HG02571 (cell line): ENCODE results near the gene RDH12.
"Not testable (repeated sequence)": the region's sequence is repeated elsewhere in the genome, so short reads cannot be mapped to it uniquely, and the experiment has no call there.

Source experiments
- ATAC-seq: cut with Tn5 transposase; IDR thresholded peaks from one replicate; pipeline ENCODE4 v1.9.1; 2021; ENCODE audit warnings: mild to moderate bottlenecking, moderate library complexity; ENCODE audit not compliant: unreplicated experiment

RDH12 gene

DNA sequence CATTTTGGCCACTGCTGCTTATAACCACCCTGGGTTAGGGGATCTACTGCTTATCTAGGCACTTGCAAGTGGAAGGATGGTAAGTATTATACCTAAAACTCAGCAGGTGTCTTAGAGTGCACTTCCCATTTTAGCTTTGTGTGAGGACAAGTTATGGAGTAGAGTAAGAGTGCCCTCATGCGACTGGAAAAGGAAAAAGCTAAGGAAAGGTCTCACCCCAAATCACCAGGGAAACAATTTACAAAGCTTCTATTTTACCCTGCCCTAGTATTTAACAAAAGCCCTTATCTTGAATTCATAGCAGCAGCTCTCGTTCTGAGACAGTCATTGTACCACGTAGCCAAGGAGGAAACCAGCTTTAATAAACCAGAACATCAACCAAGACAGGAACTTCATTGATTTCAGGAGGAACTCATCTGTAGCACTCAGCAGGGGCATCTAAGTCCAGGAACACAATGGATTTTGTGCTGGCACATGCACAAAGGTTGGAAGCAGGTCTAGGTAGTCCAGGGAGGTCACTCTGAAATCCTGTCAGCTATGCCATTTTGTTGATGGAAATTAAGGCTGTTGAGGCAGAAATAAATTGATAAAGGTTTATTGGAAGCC is 2.9 kb downstream of the RDH12 start:
- no peak for ATAC-seq

DNA sequence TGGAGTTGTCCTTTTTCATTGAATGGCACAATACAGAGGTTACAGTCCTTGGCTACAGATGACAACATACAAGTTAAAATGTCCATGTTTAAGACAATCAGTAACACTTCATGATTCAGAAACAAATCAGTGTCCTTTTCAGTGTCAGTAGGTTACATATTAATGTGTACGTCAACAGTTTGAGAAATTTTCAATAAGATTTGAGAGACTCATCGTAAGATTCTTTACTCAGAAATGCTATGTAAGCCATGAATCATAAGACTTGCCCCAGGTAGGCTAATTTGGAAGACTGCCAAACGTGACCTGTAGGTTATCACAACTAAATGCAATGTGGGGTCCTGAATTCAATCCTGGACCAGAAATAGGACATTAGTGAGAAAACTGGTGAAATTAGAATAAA is 3.5 kb downstream of the RDH12 start:
- ATAC-seq = no peak

DNA sequence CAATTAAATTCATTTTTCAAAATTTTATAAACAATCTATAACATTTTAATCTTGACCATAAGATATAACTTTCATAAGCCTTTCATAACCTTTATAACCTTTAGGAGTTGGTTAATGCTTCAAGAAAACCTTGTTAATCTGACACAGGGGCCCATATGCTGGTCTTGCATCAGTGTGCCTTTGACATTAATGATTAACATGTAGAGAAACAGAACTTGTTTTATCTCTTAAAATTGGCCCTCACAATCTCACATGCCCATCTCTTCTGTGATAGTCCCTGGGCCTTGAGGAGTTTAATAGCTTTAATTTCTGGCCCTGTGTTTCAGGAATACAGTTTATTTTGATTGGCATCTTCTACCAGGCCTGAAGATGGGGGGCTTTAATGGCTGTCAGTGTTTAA is 7.7 kb downstream of the RDH12 start:
- not testable (repeated sequence) for ATAC-seq

GRCh38 chr14:67709796-67710195 is 8.1 kb downstream of the RDH12 start:
- ATAC-seq = not testable (repeated sequence)

GRCh38 chr14:67710209-67710608 is 8.5 kb downstream of the RDH12 start:
- ATAC-seq = no peak

DNA sequence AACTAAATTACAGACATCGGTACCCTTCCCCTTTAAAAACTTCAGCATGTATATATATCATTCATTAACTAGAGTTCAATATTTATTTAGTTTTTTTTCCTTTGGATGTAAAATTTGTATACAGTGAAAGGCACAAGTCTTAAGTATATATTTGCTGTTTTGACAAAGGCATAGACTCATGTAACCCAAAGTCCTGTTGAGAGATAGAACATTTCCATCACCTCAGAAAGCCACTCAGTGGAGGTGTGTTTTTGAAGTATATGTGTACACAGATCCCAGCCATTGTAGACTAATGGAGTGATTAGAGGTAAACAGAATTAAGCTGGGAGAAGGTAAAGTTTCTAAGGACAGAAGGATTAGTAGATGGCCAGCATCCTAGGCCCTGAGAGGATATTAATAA is 15.4 kb downstream of the RDH12 start:
- ATAC-seq = no peak

GRCh38 chr14:67718265-67718664 is 16.6 kb downstream of the RDH12 start:
- ATAC-seq = no peak

- ATAC-seq = not testable (repeated sequence)
These were observed 17.7 kb downstream of the RDH12 start for GRCh38 chr14:67719385-67719784.

- no peak for ATAC-seq
These were observed 18.2 kb downstream of the RDH12 start for GRCh38 chr14:67719866-67720265.

GRCh38 chr14:67721875-67722274 is 20.2 kb downstream of the RDH12 start:
- no peak for ATAC-seq

- ATAC-seq = no peak
These were observed 20.6 kb downstream of the RDH12 start for GRCh38 chr14:67722293-67722692.

GRCh38 chr14:67725171-67725570 is 23.5 kb downstream of the RDH12 start:
- no peak for ATAC-seq

DNA sequence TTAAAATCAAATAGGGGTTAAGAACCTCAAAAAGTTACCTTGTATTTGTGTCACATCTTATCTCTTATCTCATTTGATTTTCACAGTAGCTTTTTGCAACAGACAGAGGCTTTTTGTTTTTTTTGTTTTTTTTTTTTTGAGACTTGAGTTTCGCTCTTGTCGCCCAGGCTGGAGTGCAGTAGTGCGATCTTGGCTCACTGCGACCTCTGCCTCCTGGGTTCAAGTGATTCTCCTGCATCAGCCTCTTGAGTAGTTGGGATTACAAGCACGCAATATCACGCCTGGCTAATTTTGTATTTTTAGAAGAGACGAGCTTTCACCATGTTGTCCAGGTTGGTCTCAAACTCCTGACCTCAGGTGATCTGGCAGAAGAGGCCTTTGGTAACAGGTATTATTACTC is 25.7 kb downstream of the RDH12 start:
- no peak for ATAC-seq

DNA sequence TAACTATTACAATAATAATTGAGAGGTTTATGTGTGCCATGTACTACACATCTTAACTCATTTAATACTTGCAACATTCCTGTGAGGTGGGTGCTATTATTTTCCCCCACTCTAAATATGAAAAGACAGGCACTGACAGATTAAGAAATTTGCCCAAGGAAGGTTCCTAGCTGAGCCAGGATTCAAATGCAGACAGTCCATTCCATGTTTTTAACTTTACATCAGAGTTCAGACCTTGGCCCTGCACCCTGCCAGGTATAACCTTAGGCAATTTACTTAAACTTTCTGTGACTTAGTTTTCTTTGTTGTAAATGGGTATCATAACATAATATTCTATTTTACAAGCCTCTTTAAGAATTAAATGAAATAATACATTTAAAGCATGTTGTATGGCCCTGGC is 26.6 kb downstream of the RDH12 start:
- ATAC-seq = no peak

DNA sequence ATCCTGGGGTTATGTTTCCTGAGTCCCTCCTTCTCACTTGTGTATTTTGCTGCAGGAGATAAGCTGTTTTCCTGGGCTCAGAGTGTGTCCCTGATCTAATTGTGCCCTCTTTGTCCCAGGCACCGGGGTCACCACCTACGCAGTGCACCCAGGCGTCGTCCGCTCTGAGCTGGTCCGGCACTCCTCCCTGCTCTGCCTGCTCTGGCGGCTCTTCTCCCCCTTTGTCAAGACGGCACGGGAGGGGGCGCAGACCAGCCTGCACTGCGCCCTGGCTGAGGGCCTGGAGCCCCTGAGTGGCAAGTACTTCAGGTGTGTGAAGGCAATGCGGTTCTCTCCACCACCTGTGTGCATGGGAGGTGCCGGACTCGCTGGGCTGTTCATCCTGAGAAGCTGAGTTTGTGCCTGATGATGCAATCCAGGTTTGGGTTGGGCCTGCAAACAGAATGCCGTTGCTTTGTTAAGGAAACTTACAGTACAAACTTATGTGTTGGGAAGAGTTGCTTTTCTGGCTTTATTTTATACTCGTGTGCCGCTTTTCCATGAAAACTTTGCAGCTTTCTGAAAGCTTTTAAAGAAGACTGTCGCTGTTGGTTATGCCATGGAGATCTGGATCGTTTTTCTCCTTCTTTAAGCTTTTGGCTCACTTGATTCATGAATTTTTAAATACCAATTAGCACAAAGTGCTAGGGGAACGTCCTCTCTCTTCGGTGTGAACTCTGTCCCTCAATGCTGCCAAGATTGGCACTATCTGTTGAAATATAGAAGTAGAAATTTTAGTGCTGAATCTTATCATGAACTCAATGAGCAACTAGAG is 27.6 kb downstream of the RDH12 start:
- no peak for ATAC-seq

- no peak for ATAC-seq
These were observed 31.9 kb downstream of the RDH12 start for GRCh38 chr14:67733616-67734015.

DNA sequence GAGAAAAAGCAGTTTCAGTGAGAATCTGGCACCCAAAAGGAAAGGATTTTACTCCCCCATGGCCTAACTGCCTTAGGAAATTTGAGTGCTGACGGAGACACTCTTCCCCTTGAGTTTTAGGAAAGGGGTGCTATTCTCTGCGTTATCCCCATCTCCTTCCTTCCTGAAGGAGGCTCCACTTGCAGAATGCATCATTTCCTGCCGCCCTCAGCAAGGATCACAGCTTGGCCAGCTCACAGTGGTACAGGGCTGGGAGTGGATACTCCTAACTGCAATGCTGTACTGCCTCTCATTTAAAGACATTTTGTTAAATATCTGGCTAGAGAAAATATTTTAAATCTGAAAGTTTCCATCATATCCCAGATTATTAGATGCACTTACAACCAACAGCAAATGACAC is 33.0 kb downstream of the RDH12 start:
- ATAC-seq = no peak

DNA sequence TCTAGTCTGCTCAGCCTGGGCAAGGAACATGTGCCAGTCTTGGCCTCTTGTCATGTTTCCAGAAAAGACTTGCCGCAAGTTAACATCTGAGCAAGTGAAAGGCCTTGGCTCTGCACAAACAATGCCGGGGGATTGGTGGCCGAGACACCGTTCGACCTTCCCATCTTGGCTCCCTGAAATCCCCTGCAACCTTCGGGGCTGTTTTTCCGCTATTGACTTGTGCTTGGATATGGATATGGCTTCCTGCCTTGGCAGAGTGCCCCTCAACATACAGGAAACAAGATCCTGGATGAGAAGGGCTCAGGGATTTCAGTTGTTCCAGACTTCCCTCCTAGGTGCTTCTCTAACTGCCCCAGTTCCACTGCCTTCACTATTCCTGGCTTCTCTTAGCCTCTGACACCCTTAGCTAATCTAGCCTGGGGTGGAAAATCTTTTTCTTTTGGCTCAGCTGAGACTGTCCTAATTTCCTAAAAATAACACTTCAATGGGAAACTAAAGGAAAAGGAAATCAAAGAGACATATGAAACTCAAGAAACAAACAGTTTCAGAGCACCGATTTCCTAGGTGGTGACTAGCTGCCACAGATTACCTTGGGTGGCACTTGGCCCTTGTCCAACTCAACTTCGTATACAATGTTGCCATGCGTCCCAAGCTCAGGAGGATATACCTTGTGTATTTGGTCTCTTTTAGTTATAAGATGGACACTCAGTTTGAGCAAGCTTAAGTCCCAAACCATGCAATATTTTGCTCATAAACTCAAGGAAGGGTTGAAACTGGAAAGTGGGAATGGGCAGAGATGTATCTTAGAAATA is 33.9 kb downstream of the RDH12 start:
- ATAC-seq = no peak

DNA sequence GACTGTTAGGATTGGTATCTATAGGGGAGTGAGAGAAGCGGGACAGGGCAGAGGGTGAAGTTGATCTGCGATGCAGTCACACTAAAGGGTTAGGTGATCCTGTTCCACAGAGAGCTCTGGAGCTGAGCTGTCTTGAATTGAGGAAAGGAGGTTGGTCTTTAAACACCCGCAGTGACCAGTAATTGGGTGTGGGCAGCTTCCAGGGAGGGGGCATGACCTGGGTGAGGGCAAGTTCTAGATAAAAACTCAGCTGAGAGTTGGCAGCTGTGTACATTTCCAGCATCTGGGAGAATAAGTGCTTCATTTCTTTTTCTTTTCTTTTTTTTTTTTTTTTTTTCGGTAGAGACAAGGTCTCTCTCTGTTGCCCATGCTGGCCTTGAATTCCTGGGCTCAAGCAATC is 35.1 kb downstream of the RDH12 start:
- no peak for ATAC-seq

- ATAC-seq = no peak
These were observed 37.2 kb downstream of the RDH12 start for GRCh38 chr14:67738740-67739504.

GRCh38 chr14:67744046-67744445 is 42.4 kb downstream of the RDH12 start:
- no peak for ATAC-seq
